ENCODE measurements around the gene PIGV.
A peak's percentile ranks its signal among the peaks of the same experiment; 100 is the strongest.

GRCh38 chr1:26788836-26789611, 1.3 kb downstream of the PIGV start:
- TF ChIP-seq CTCF (conservative IDR thresholded peaks at IDR 0.05) (peak; percentile 98), ZFX (IDR thresholded peaks at IDR 0.05) (no peak)

Data from C4-2B (cell line).